ENCODE data around the gene EN1. TPM values are rescaled to one million over a fixed set of nuclear protein-coding genes. Genes with fewer than 3 reads are reported as not detected.
A peak's percentile ranks its signal among the peaks of the same experiment; 100 is the strongest.

EN1 gene
- total RNA-seq, 1 donor, result not detected

DNA sequence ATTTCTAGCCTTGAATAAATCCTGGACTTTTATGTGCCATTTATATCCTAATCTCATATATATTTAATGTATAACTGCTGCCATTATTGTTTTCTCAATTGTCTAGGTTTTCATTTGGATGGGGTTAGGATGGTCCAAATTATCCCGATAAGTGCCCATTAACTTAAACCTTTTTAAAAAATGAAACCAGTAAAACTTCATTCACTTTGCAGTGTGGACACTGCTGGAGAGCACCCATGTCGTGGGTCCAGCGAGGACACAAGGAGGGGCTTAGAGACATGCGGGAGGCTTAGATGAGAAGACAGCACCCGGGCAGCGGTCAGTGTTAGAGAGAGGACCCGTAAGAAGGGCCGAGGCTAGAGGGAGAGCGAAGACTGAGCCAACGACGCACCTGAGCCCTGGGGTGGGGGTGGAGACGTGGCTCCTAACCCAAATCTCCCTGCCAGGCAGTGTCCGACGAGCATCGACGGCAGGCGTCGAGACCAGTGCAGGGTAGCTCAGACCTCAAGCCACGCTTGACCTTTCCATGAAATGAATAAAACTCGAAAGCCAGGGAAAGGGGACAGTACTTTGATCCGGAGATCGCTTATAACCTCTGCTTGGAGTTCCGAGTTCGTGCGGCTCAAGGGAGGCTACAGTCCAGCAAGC lies 9.0 kb upstream of the EN1 start:
- DNase-seq (ENCODE audit: low read depth in 2 of 3, low spot score in 2 of 3), result no peak

DNA sequence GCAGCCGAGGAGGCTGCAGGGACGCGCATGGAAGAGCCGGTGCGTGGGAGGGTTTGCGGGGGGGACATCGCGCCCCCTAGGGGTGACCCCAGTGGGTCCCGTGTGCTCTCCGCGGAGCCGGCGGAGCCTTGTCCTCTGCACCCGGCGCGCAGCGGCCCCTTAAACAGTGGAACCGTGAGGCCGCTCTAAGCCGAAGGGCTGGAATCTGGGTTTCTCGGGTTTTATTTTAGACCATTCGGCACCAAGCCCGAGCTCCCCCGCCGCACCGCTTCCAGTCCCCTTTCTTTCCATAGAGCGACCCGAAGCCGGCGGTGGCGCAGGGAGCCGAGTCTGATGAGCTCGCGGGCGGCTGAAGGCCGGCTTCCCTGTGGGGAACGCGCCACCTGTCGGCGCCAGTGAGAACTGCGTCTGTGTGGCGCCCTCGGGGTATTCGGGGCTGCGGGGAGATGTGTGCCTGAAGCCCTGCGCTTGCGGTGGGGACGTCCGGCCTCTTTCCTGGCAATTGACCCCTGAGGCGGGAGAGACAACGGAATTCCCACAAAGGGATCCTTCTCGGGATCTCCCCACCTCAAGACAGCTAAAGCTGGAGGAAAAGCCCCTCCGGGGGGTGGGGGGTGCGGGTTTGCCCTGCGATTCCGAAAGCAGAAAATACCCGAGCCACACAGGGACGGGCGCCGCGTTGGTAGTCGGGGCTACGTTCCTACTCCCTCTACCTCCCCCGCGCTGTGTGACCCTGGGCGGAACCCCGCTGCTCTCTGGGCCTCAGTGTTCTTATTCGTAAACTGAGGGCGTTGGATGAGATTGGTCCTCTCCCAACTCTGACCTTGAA lies 8.2 kb upstream of the EN1 start:
- DNase-seq (ENCODE audit: low read depth in 2 of 3, low spot score in 2 of 3), result peak; percentile 55 to 89 (median 84)

DNA sequence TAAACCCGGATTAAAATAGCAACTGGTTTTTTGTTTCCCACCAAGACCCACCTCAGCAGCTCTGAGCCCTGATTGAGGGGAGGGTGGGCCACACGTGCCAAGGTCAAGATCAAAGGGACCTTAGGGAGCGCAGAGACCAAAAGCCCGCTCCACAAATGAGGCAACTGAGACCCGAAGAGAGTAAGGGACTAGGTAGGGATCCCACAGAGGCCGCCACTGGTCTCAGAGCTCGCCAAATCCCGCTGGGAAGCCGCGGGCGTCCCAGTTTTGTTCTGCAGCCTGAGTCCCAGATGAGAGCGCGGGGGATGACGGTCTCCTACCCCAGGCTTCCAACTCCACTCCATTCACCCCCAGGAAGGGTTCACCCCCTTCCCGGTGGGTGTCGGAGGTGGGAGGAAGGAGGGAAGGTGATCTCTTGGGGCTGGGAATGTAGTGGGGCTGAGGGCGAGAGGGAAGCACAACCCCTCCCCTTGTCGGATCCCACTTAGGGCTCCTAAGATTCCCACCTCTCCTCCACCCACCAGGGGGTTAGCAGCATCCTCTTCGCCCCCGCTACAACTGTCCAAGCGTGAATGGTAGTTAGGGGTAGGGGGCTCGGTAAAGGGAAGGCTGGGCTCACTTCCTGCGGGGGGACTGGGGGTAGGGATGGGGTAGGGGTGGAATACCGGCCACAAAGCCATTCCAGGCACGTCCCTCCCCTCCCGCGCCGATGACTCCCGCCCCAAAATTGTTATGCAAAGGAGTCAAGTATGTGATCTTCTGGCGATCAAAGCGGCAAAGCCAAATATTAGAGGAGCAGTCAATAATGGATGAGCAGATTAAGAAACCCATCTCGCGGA lies 7.3 kb upstream of the EN1 start:
- no peak for DNase-seq (ENCODE audit: low read depth in 2 of 3, low spot score in 2 of 3)

- no peak for DNase-seq (ENCODE audit: low read depth in 2 of 3, low spot score in 2 of 3)
Observed at GRCh38 chr2:118853651-118854291, 6.3 kb upstream of the EN1 start.

DNA sequence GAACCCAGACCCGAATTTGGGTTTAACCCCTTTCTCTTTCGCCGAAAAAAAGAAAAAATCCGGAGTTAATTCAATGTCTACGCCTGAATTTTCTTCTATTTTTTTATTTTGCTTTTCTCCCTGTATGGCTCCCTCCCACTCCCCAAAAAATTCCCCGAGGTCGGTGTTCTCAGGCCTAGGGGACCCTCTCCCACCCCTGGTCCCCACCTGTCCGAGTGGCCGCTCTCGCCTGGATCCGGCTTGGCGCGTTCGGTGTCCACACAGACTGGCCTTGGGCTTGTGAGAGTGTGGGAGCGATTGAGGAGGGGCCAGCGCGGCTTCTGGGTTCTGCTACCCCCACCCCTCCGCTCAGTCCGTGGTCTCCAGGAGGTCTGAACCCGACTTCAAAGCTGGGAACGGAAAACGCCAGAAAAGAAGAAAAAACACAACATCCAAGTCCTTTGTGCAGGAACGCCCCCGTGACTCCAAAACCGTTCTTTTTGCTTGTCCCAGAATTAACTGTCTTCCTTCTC lies 5.7 kb upstream of the EN1 start:
- DNase-seq (ENCODE audit: low read depth in 2 of 3, low spot score in 2 of 3), result no peak

GRCh38 chr2:118852605-118853128 lies 5.2 kb upstream of the EN1 start:
- no peak for DNase-seq (ENCODE audit: low read depth in 2 of 3, low spot score in 2 of 3)

GRCh38 chr2:118851650-118852049 lies 4.2 kb upstream of the EN1 start:
- no peak for DNase-seq (ENCODE audit: low read depth in 2 of 3, low spot score in 2 of 3)

GRCh38 chr2:118850901-118851415 lies 3.5 kb upstream of the EN1 start:
- no peak for DNase-seq (ENCODE audit: low read depth in 2 of 3, low spot score in 2 of 3)

- no peak for DNase-seq (ENCODE audit: low read depth in 2 of 3, low spot score in 2 of 3)
Observed at GRCh38 chr2:118850168-118850900, 2.9 kb upstream of the EN1 start.

- no peak for DNase-seq (ENCODE audit: low read depth in 2 of 3, low spot score in 2 of 3)
Observed at GRCh38 chr2:118849226-118850167, 2.0 kb upstream of the EN1 start.

GRCh38 chr2:118848381-118849225 lies 1.2 kb upstream of the EN1 start:
- no peak for DNase-seq (ENCODE audit: low read depth in 2 of 3, low spot score in 2 of 3)

- no peak for DNase-seq (ENCODE audit: low read depth in 2 of 3, low spot score in 2 of 3)
Observed at GRCh38 chr2:118847762-118848172, 319 bp upstream of the EN1 start.

DNA sequence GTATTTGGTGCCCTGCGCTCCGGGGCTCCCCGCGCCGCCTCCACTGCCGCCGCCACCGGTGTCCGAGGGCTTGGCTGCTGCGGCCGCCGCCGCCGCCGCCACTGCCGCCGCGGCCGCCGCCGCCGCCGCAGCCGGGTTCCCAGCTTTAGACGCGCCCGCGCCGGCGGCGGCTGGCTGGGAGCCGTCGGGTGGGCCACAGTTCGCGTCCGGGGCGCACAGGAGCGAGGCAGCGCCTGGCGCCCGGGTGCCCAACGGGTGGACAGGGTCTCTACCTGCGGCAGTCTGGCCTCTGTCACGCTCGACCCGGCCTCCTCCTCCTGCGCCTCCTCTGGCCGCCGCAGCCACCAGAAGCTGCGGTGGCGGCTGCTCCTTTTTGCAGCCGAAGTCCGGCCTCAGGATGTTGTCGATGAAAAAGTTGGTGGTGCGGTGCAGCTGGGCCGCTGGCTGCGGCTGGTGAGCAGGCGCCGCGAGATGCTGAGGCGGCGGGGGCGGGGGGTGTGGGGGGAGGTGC lies 951 bp downstream of the EN1 start:
- no peak for DNase-seq (ENCODE audit: low read depth in 2 of 3, low spot score in 2 of 3)

DNA sequence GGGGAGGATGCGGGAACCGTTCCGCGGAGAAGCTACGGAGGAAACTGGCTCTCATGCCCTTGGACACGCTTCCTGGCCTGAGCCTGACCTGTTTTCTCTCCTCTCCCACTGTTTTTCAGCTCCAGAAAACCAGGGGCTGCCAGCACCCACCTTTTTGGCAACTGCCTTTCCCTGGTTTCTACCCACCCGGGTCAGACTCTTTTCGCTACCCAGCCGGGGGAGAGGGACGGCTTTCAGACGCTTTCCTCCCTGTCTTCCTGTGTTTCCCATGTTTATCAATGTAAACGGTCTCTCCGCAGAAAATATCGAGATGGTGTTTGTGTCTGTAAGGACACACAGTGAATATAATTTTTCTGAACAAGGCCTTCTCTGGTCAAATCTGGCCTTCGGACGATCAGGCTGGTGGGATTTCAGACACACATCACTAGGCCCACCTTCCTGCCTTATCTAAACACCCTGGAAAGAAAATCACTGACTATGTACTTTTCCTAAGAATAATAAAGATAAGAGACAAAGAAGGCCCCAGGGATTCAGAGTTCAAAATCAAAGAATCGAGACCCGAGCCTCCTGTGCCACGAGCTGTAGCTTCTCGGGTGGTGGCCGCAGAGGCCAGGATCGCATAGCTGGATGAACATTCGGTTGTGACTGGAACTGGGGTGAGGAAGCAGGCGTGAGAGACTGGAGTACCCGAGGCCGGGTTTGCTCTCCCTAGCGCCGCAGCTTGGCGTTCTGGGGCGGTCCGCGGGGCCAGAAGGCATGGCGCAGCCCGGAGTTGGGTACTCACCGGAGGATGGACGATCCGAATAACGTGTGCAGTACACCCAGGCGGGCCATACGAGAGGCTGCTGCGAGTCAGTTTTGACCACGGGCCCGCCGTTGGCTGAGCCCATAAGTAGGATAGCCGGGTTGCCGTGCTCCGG lies 1.7 kb downstream of the EN1 start:
- no peak for DNase-seq (ENCODE audit: low read depth in 2 of 3, low spot score in 2 of 3)

- no peak for DNase-seq (ENCODE audit: low read depth in 2 of 3, low spot score in 2 of 3)
Observed at GRCh38 chr2:118845005-118845521, 2.4 kb downstream of the EN1 start.

All from hematopoietic multipotent progenitor cell (in vitro differentiated cells).